NCI-H2227 treated with DMSO at 0.1 percent for 48 hours (cell line): ENCODE results near the gene RAB1A.

Experiments used
- DNase-seq: peaks from one replicate; lab custom pipeline; 2025; lab: John Stamatoyannopoulos, UW

Gene RAB1A

GRCh38 chr2:65092791-65093190, 37.1 kb downstream of the RAB1A start:
- DNase-seq, result no peak

GRCh38 chr2:65085148-65085547, 44.8 kb downstream of the RAB1A start:
- DNase-seq, result no peak

GRCh38 chr2:65081232-65081685, 48.6 kb downstream of the RAB1A start:
- no peak for DNase-seq

- no peak for DNase-seq
Observed at GRCh38 chr2:65079017-65079416, 50.9 kb downstream of the RAB1A start.

GRCh38 chr2:65077898-65078297, 52.0 kb downstream of the RAB1A start:
- DNase-seq, result no peak

- DNase-seq, result no peak
Observed at GRCh38 chr2:65076345-65076710, 53.6 kb downstream of the RAB1A start.

- no peak for DNase-seq
Observed at GRCh38 chr2:65075605-65076344, 54.1 kb downstream of the RAB1A start.

- no peak for DNase-seq
Observed at GRCh38 chr2:65075176-65075575, 54.7 kb downstream of the RAB1A start.

GRCh38 chr2:65073879-65074565, 55.9 kb downstream of the RAB1A start:
- no peak for DNase-seq

GRCh38 chr2:65072181-65072970, 57.5 kb downstream of the RAB1A start:
- DNase-seq, result no peak

- no peak for DNase-seq
Observed at GRCh38 chr2:65071499-65072180, 58.3 kb downstream of the RAB1A start.

- DNase-seq, result no peak
Observed at GRCh38 chr2:65070856-65071255, 59.0 kb downstream of the RAB1A start.

GRCh38 chr2:65070172-65070830, 59.6 kb downstream of the RAB1A start:
- no peak for DNase-seq

GRCh38 chr2:65069439-65069824, 60.5 kb downstream of the RAB1A start:
- DNase-seq, result no peak

- DNase-seq, result no peak
Observed at GRCh38 chr2:65067806-65068553, 61.9 kb downstream of the RAB1A start.

GRCh38 chr2:65064728-65065552, 65.0 kb downstream of the RAB1A start:
- DNase-seq, result no peak

GRCh38 chr2:65062843-65063825, 66.8 kb downstream of the RAB1A start:
- no peak for DNase-seq

GRCh38 chr2:65061910-65062339, 68.0 kb downstream of the RAB1A start:
- DNase-seq, result no peak
